Measurements from ENCODE around the gene DUSP16. TPM values are rescaled to one million over a fixed set of nuclear protein-coding genes. Genes with fewer than 3 reads are reported as not detected.
A peak's percentile ranks its signal among the peaks of the same experiment; 100 is the strongest.

DUSP16 gene
- total RNA-seq, 1 donor from 2014 or later: 16.4 TPM

DNA sequence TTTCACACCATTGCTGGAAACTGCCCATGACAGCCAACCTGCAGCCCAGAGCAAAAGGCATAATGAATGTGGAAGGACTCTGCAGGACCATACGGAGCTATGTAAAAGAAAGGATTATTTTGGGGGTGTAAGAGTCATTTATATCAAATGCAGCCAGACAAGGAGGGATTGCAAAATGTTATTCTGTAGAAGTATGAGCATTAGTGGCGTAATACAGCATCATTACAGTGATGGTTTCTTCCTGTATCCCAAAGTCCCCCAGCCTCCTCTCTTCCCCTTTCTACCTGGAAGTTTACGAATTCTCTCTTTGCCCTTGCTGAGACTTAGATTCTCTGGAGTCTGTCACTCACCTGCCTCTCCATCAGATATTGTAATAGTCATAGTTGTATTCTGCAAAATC lies 115.9 kb downstream of the DUSP16 start:
- Histone ChIP-seq H3K9me3 (replicated peaks) (no peaks in the 10 kb centered on the region), H3K27ac (replicated peaks) (no peak overlapping the region), H3K4me1 (peaks cover 29% of the 10 kb centered on the region), H3K36me3 (no peaks in the 10 kb centered on the region), H3K4me3 (no peak overlapping the region), H3K27me3 (ENCODE audit: low read depth) (no peaks in the 10 kb centered on the region)
- intact Hi-C loops (cut with micrococcal nuclease): no loop called here
- no peak for DNase-seq
- TF ChIP-seq, protein P1, sequence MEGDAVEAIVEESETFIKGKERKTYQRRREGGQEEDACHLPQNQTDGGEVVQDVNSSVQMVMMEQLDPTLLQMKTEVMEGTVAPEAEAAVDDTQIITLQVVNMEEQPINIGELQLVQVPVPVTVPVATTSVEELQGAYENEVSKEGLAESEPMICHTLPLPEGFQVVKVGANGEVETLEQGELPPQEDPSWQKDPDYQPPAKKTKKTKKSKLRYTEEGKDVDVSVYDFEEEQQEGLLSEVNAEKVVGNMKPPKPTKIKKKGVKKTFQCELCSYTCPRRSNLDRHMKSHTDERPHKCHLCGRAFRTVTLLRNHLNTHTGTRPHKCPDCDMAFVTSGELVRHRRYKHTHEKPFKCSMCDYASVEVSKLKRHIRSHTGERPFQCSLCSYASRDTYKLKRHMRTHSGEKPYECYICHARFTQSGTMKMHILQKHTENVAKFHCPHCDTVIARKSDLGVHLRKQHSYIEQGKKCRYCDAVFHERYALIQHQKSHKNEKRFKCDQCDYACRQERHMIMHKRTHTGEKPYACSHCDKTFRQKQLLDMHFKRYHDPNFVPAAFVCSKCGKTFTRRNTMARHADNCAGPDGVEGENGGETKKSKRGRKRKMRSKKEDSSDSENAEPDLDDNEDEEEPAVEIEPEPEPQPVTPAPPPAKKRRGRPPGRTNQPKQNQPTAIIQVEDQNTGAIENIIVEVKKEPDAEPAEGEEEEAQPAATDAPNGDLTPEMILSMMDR (IDR thresholded peaks at IDR 0.05; ENCODE audit: borderline replicate concordance): no peak

DNA sequence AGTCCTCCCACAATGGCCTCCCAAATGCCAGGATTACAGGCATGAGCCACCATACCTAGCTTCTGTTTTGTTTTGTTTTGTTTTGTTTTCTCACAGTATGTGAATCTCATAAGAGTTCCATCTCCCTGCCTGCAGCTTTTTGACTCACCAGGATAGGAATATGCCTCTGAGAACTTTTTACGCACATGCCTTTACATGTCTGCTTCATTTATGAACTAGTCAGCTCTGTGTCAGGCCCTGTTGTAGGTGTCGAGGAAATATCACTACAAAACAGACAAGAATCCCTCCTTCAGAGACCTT lies 116.8 kb downstream of the DUSP16 start:
- Histone ChIP-seq H3K27me3 (ENCODE audit: low read depth) (no peaks in the 10 kb centered on the region), H3K4me3 (no peak overlapping the region), H3K36me3 (no peaks in the 10 kb centered on the region), H3K27ac (replicated peaks) (no peak overlapping the region), H3K4me1 (peaks cover 38% of the 10 kb centered on the region), H3K9me3 (replicated peaks) (no peaks in the 10 kb centered on the region)
- intact Hi-C loops (cut with micrococcal nuclease): no loop called here
- TF ChIP-seq, protein P1 (IDR thresholded peaks at IDR 0.05; ENCODE audit: borderline replicate concordance): no peak
- no peak for DNase-seq

DNA sequence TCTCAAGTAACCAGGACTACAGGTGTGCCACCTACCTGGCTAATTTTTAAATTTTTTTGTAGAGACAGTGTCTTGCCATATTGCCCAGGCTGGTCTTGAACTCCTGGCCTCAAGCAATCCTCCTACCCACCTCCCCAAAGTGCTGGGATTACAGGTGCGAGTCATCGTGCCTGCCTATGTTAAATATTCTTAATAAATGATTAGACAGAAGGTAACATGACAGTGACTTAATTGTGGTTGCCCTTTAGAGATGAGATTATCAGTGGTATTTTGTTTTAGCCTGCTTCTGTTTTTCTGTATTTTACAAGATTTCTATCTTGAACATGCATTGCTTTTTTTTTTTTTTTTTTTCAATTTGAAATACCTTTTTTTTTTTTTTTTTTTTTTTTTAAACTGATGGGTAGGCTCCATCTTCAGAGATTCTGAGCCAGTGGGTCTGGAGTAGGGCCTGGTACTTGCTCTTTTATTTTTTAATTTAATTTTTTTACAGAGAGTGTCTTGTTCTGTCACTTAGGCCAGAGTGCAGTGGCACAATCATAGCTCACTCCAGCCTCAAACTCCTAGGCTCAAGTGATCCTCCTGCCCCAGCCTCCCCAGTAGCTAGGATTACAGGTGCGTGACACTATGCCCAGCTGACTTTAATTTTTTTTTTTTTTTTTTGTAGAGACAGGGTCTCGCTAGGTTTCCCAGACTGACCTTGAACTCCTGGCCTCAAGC lies 117.3 kb downstream of the DUSP16 start:
- Histone ChIP-seq H3K27me3 (ENCODE audit: low read depth) (no peaks in the 10 kb centered on the region), H3K36me3 (no peaks in the 10 kb centered on the region), H3K4me3 (no peak overlapping the region), H3K4me1 (peaks cover 40% of the 10 kb centered on the region), H3K9me3 (replicated peaks) (no peaks in the 10 kb centered on the region), H3K27ac (replicated peaks) (no peak overlapping the region)
- TF ChIP-seq, protein P1 (IDR thresholded peaks at IDR 0.05; ENCODE audit: borderline replicate concordance): no peak
- intact Hi-C loops (cut with micrococcal nuclease): no loop called here
- DNase-seq: no peak

DNA sequence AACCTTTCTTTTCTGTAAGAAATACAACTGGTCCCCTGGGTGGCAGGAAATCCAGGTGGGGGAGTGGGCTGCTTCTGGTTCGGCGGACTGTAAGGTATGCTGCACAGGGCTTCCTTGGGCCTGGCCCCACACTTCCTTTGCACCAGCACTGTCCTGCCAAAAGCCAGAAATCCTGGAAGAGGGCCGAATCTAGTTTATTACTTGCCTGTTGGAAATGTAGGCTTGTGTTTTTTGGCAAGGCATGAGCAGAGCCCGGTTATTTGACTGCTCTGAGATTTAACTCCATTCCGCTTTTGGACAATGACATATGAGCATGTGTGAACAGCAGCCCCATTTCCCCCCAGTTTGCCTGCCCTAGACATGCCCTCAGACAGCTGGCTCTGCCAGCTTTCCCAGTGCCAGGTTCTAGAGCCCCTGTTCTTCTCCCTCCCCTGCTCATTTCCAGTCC lies 119.2 kb downstream of the DUSP16 start:
- TF ChIP-seq, protein P1 (IDR thresholded peaks at IDR 0.05; ENCODE audit: borderline replicate concordance): no peak
- H3K4me1 ChIP-seq: peaks cover 40% of the 10 kb centered on the region

DNA sequence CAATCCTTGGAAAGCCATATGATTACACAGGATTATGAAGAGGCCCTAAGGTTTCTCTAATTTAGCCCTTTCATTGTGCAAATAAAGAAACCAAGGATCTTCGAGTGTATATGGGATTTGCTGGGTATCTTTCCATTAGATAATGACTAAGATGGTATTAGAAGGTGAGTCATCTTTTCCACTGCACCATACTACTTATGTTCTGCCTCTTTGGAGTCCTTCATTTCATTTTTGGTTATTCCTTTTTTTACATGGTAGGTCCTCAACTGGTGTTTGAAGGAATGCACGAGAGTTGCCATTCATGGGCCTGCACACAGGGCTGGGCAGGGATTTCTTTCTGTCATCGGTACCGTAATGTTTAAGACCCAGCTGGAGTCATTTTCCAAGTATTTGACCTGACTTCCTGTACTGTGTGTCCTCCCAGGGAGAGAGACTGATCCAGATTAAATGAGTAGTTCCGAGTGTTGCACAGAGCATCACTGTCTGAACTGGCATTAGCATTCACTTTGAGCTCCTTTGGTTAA lies 120.1 kb downstream of the DUSP16 start:
- H3K27ac ChIP-seq (replicated peaks): peak overlapping the region; percentile 82
- H3K9me3 ChIP-seq (replicated peaks): no peaks in the 10 kb centered on the region
- intact Hi-C loops (cut with micrococcal nuclease): no loop called here
- DNase-seq: no peak
- TF ChIP-seq, protein P1 (IDR thresholded peaks at IDR 0.05; ENCODE audit: borderline replicate concordance): no peak
- H3K27me3 ChIP-seq (ENCODE audit: low read depth): no peaks in the 10 kb centered on the region
- H3K4me3 ChIP-seq: no peak overlapping the region
- no peaks in the 10 kb centered on the region for H3K36me3 ChIP-seq
- H3K4me1 ChIP-seq: peaks cover 40% of the 10 kb centered on the region

More for the DNA sequence above, 119.2 kb downstream of the DUSP16 start:
- H3K9me3 ChIP-seq (replicated peaks): no peaks in the 10 kb centered on the region
- H3K27me3 ChIP-seq (ENCODE audit: low read depth): no peaks in the 10 kb centered on the region
- peak overlapping the region; percentile 82 for H3K27ac ChIP-seq (replicated peaks)
- intact Hi-C loops (cut with micrococcal nuclease): no loop called here
- no peaks in the 10 kb centered on the region for H3K36me3 ChIP-seq
- no peak overlapping the region for H3K4me3 ChIP-seq
- peak; percentile 55 for DNase-seq

All from left ventricle myocardium inferior (tissue), 1 donor.